ENCODE results near the gene HINT1. TPM values are rescaled to one million over a fixed set of nuclear protein-coding genes. Genes with fewer than 3 reads are reported as not detected.
"Not testable (repeated sequence)": the region's sequence is repeated elsewhere in the genome, so short reads cannot be mapped to it uniquely, and the experiment has no call there.

HINT1 gene
- total RNA-seq, 1 experiment from 2014 or later: 295 TPM

DNA sequence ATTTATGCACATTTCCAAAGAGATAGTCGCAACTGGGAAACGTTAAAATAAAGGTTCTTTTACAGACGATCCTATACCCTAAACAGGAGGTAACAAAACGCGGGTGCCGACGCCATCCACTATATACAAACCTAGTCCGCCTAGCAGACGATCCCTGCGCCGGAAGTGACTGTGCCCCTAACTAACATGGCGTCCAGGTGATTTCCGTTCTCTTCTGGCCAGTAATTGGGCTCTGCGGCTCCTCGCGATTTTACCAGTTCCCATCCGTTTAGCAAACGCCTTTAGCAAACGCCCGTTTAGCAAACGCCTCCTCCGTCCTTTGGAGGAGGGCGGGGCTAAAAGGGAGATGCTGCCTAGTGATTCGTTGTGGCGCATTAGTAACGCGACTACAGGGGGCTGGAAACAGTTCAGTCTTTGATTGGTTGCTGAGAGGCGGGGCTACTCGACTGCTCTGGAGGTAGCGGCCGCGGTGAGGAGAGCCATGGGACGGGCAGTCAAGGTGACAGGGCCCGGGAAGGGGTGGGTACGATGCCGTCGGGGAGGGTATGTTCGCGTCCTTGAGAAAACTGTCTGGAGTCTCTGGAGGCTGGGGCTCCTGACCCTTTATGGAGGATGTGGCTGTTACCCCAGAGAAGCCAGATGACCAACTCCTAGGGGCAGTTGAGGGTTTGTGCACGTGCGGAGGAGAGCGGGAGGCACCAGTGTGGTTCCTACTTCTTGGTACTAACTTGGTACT, 5.7 kb upstream of the HINT1 start, which contains the start of gene LYRM7:
LYRM7 (plus strand) TSS at position 405 of the 736 bp plus-strand sequence; CDS start at position 482, 77 bp downstream.
- DNase-seq (ENCODE audit: low read depth): peak; percentile 100

DNA sequence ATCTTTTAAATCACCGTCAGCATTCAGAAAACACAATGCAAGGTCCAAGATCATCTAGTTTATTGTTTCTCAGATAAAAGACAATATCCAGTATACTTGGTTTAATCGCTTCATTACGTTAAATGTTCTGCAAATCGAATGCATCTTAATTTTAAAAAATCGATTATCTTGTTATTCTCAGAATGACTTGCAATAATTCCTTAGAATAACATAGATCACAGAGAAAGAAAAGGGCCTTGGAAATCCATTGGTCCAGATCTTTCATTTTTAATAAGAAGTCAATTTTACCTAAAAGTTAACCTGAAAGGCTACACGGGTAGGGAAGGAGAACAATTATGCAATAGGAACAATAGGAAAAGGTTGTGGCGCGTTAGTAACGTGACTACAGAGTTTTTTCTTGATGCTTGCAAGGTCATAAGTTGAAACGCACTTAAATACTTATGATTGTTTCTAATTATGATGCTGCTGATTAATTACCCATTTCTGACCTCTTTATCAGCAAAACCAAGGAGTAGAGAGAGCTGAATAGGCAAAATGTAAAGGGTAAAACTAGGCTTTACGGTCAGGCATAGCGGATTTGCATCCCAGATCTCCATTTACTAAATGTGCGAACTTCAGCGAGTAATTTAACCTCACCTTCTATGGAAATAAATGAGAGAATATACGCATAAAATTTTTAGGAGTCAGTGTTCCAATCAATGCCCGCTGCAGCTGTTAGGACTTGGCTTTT, 4.9 kb upstream of the HINT1 start:
- no peak for DNase-seq (ENCODE audit: low read depth)

DNA sequence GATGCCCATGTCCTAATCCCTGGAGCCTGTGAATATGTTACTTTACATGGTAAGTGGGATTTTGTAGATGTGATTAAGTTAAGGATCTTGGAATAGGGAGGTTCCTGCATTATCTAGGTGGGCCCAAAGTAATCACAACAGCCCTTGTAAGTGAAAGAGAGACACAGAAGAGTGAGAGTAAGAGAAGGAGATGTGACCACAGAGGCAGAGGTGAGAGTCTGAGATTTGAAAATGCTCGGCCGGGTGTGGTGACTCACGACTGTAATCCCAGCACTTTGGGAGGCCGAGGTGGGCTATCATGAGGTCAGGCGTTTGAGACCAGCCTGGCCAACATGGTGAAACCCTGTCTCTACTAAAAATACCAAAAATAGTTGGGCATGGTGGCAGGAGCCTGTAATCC, 2.6 kb upstream of the HINT1 start:
- no peak for DNase-seq (ENCODE audit: low read depth)

DNA sequence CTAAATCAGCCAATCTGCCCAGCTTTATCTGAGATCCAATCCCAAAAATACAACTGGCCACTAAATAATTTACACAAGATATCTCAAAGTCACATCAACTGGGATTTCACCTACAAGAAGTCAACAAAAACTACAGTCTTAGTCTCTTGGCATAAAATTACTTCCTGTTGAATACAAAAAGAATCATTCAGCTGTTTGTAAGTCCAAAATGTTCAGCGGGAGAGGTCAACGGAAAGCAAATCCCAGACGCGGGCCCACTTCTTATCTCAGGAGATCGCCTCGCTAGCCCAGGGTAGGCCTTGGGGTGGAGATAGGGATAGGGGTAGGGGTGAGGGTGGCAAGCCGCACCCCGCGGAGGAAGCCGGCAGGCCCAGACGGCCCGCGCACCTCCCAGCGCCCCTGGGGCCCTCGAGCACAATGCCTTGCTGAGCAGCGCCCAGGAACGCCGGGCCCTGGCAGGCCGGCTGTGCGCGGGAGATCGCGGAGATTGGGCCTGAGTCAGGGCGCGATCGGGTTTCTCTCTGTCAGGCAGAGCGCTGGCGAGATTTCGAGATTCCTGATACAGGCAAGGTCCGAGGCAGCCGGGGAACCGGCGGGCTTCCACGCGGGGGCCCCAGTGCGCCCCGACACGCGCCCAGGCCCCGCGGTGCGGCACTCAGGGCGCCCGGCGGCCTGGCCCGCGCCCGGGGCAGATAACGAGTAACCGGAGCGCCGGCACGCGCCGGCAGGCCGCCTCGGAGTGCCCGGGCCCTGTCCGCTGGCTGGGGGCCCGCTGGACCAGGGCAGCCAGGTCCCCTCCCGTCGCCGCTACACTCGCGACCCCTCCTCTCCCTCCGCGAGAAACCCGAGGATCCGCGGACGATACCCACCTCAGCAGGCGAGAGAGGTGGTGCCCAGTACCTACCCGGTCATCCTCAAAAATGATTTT, 601 bp downstream of the HINT1 start:
- peak; percentile 85 for DNase-seq (ENCODE audit: low read depth)

DNA sequence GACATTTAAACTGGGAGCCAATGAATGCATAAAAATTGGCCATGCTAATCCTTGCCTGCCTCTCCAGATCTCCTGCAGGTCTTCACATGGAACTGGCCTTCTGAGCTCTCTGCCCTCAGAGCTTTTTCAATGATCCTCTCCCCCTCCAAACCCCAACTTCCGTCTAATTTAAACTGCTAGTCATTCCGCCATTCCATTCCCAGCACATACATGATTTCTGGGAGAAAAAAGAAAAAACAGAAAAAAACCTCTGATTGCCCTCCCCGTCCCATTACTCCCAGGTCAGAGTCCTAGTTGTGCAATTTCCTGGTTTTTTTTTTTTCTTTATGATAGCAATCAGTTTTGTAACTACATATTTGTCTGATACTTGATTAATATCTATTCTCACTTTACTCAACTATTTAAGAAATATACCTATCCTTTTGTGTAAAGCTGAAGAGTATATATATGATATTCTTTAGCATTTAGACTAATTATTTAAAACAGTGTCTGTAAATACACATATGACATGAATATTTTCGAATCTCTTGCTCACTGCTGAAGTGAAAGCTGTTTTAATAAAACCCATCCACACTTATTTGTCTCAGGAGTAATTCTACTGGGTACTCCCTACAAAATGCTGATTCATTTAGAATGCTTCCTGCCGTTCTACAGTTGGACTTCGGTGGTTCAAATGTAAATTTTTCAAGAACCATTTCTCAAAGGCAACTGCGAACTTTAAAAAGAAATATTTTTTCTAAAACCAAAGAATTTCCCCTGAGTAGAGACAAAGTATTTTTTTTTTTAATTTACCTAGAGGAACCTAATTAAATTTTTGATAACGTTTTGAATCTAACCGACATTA, 1.6 kb downstream of the HINT1 start:
- DNase-seq (ENCODE audit: low read depth): peak; percentile 49

DNA sequence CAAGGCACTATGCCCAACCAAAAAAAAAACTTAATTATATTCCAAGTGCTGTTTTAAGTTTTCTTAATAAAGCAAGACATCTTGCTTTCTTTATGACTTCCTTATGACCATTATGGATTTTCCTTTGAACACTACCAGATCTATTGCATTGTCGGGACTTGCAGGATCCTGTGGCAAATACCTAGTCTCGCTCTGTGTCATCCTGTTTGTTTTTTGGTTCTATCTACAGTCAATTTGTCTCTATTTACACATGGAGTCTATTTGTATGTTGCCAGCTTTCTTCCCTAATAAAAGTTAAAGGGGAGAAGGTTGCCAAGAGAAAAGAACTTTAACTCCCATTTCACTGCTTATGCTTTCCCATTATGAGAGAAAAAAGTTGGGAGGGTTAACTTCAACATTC, 4.9 kb downstream of the HINT1 start:
- DNase-seq (ENCODE audit: low read depth): no peak

DNA sequence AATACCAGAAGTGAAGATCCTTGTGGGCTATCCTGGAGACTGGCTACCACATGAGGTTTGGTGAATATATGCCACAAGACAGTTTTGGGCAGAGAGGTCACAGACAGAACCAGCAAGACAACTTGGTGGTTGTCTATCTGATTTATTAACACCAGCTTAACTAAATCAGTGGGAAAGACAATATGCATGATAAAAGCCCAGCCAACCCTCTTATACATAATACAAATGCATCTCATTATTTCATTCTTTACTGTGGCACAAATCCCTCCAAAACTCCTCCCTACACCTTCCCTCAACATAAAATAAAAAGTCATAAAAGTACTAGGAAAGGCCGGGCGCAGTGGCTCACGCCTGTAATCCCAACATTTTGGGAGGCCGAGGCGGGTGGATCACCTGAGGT, 8.1 kb downstream of the HINT1 start:
- DNase-seq (ENCODE audit: low read depth): no peak

DNA sequence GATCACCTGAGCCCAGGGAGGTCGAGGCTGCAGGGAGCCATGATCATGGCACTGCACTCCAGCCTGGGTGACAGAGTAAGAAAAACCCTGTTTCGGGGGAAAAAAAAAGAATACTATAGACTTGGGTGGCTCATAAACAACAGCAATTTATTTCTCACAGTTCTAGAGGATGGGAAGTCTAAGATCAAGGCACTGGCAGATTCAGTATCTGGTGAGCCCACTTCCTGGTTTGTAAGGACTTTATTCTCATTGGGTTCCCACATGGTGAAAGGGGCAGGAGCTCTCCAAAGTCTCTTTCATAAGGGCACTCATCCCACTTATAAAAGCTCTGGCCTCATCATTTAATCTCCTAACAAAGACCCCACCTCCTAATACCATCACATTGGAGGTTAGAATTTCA, 8.7 kb downstream of the HINT1 start:
- DNase-seq (ENCODE audit: low read depth): no peak

DNA sequence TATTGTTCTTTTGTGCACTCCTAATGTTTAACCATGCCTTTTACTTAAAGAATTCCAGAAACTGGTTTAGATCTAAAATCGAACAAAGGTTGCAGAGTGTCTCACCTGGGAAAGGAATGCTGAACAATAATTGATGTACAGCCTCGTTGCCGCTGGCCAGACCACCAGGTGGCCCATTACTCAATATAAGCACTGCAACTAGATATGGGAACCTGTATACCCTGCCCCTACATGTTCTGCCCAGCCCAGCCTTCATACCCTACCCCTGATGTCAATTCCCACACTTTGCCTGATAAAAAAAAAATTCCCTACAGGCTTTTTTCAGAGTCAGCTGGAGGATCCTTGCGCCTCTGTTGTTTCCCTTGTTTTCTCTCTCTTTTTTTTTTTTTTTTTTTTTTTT, 13.8 kb downstream of the HINT1 start:
- DNase-seq (ENCODE audit: low read depth): no peak

DNA sequence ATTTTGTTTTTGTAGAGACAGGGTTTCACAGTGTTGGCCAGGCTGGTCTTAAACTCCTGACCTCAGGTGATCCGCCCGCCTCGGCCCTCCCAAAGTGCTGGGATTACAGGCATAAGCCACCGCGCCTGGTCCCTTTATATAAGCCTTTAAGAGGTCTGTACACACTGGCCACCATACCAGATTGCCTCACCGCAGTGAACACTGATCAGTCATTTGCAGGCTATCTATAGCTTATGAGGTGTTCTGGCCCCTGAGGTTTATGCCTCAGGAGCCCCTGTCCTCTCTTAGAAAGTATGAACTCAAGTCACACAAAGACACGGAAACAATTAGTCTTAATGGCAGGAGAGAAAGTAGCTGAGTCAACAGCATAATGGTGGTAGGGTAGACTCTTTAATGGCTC, 14.6 kb downstream of the HINT1 start:
- no peak for DNase-seq (ENCODE audit: low read depth)

DNA sequence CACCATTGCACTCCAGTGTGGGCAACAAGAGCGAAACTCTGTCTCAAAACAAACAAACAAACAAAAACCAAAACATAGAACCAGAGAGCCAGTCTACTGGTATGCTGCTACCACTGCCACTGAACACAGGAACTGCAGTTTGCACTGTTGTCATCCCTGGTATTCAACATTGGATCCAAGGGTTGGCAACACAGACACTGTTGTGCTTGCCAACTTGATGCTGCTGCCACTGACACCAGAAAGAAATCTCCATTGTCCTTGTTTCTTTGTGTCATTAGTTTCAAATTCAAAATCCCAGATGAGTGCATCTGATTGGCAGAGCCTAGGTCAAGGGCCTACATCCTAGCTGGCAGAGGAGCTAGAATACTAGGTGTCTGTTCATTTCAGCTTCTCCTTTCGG, 16.2 kb downstream of the HINT1 start:
- DNase-seq (ENCODE audit: low read depth): no peak

DNA sequence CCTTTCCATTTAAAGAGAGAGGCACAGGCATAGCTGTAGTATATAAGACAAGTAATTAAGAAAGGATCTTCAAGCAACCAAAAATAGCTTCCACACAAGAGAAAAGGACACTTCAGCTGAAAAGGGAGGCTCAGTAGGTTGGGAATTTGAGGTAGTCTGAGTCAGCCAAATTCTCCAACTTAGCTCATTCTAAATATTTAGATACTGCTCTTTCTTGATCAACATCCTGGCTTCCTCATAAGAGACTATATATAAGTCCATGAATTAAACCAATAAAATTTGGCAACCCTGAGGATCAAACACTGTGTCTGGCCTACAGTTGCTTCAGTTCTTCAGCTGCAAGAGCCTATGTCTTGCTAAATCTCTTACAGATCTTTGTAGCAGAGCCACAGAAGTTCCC, 17.8 kb downstream of the HINT1 start:
- no peak for DNase-seq (ENCODE audit: low read depth)

DNA sequence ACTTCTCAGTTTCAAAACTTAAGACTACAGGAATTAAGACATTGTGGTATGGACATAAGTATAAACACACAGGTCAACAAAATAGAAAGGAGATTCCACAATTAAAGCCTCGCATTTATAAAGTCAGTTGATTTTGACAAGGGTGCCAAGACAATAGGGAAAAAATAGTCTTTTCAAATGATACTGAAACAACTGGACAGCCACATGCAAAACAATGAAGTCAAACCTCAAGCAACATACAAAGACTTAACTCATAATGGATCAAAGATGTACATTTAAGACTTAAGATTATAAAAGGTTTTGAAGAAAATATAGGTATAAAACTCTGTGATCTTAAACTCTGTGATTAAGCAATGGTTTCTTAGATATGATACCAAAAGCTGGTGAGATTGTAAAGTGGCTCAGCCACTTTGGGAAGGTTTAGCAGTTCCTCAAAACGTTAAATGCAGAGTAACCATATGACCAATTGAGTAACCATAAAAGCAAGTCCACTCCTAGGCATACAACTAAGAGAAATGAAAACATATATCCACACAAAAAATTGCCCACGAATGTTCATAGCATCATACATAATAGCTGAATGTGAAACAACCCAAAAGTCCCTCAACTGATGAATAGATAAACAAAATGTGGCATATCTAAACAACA, 22.0 kb downstream of the HINT1 start:
- no peak for DNase-seq (ENCODE audit: low read depth)

DNA sequence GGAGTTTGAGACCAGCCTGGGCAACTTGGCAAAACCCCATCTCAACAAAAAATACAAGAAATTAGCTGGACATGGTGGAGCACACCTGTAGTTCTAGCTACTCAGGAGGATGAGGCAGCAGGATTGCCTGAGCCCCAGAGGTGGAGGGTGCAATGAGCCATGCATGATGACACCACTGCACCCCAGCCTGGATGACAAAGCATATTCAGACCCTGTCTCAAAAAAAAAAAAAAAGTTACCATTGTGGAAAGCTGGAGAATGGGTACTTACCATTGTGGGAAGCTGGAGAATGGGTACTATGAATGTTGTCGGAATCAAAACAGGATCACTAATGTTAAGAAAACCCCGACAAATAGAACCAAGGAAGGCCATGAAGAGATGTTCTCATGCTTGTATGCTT, 25.7 kb downstream of the HINT1 start:
- DNase-seq (ENCODE audit: low read depth): no peak

DNA sequence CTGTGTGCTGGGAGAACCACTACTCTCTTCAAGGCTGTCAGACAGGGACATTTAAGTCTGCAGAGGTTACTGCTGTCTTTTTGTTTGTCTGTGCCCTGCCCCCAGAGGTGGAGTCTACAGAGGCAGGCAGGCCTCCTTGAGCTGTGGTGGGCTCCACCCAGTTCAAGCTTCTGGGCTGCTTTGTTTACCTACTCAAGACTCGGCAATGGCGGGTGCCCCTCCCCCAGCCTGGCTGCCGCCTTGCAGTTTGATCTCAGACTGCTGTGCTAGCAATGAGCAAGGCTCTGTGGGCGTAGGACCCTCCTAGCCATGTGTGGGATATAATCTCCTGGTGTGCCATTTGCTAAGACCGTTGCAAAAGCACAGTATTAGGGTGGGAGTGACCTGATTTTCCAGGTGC, 26.6 kb downstream of the HINT1 start:
- DNase-seq (ENCODE audit: low read depth): not testable (repeated sequence)

DNA sequence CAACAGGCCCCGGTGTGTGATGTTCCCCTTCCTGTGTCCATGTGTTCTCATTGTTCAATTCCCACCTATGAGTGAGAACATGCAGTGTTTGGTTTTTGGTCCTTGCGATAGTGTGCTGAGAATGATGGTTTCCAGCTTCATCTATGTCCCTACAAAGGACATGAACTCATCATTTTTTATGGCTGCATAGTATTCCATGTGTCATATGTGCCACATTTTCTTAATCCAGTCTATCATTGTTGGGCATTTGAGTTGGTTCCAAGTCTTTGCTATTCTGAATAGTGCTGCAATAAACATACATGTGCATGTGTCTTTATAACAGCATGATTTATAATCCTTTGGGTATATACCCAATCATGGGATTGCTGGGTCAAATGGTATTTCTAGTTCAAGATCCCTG, 32.0 kb downstream of the HINT1 start:
- DNase-seq (ENCODE audit: low read depth): not testable (repeated sequence)

DNA sequence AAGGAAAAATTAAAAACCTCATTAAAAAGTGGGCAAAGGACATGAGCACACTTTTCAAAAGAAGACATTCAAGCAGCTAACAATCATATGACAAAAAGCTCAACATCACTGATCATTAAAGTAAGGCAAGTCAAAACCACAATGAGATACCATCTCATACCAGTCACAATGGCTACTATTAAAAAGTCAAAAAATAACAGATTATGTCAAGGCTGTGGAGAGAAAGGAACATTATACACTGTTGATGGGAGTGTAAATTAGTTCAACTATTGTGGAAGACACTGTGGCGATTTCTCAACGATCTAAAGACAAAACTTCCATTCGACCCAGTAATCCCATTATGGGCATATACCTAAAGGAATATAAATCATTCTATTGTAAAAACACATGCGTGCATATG, 35.8 kb downstream of the HINT1 start:
- no peak for DNase-seq (ENCODE audit: low read depth)

DNA sequence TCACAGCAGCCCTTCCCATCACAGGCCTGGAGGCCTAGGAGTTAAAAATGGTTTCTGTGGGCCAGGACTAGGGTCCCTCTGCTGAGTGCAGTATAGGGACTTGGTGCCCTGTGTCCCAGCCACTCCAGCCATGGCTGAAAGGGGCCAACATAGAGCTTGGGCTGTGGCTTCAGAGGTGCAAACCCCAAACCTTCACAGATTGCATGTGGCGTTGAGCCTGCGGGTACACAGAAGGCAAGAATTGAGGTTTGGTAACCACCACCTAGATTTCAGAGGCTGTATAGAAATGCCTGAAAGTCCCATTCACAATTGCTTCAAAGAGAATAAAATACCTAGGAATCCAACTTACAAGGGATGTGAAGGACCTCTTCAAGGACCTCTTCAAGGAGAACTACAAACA, 37.8 kb downstream of the HINT1 start:
- DNase-seq (ENCODE audit: low read depth): not testable (repeated sequence)

DNA sequence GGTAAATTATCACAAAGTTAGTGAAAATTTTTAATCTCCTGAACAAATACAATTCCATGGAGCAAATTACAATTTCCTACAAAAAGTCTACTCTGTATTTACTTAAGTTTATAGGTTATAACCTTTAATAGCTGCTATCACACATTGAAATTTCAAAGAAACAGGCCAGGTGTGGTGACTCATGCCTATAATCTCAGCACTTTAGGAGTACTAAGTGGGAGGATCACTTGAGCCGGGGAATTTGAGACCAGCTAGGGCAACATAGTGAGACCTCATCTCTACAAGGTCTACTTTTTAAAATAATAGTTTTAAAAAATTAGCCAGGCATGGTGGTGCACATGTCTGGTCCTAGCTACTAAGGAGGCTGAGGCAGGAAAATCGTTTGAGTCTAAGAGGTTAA, 50.3 kb downstream of the HINT1 start:
- DNase-seq (ENCODE audit: low read depth): no peak

DNA sequence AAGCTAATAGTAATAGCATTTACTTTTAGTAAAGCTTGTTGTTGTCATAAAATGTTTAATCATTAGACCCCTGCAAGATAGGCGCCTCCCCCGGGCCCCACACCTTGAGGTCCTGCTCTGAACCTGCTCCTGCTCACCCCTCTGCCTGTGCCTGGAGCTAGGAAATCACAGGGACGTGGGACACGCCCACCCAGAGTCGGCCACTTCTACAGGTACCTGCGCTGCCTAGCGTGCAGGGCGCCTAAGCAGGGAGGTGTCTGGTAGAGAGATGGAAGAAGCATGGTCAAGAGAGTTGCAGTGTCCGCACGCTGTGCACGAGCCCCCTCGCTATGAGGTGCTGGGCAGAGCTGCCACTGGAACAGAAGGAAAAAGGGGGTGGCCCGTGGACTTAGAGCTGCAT, 52.6 kb downstream of the HINT1 start:
- no peak for DNase-seq (ENCODE audit: low read depth)

DNA sequence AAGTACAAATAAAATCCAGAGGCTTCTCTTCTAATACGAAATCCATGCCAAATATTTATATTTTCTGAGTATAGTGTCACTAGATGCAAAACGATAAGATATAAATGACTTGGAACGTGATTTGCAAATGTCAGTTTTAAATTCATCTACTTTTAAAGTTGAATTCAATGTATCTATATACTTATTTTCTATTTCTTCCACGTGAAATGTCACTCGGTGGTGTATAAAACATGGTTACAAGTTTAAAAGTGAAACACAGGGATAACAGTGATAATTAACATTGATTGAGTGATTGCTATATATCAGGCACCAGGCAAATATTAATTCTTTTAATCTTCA, 54.8 kb downstream of the HINT1 start:
- DNase-seq (ENCODE audit: low read depth): no peak

Data from M059J (cell line).